Measurements from ENCODE around the gene CUL4A.

GRCh38 chr13:113192902-113193301 lies 16.5 kb upstream of the CUL4A start:
- TF ChIP-seq, protein P1, sequence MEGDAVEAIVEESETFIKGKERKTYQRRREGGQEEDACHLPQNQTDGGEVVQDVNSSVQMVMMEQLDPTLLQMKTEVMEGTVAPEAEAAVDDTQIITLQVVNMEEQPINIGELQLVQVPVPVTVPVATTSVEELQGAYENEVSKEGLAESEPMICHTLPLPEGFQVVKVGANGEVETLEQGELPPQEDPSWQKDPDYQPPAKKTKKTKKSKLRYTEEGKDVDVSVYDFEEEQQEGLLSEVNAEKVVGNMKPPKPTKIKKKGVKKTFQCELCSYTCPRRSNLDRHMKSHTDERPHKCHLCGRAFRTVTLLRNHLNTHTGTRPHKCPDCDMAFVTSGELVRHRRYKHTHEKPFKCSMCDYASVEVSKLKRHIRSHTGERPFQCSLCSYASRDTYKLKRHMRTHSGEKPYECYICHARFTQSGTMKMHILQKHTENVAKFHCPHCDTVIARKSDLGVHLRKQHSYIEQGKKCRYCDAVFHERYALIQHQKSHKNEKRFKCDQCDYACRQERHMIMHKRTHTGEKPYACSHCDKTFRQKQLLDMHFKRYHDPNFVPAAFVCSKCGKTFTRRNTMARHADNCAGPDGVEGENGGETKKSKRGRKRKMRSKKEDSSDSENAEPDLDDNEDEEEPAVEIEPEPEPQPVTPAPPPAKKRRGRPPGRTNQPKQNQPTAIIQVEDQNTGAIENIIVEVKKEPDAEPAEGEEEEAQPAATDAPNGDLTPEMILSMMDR (IDR thresholded peaks at IDR 0.05; ENCODE audit: low read length): no peak
- TF ChIP-seq EZH2 (optimal IDR thresholded peaks at IDR 0.05; ENCODE audit: low read depth, low read length): no peak
- no peak for TF ChIP-seq EZH2phosphoT487 (IDR thresholded peaks at IDR 0.05; ENCODE audit: low read length)

Measured in MM.1S (cell line).